Mesodermal cell (in vitro differentiated cells): ENCODE measurements around the gene C2CD2L.

ENCODE experiments used
- H3K27ac ChIP-seq: 2 replicates; pipeline ENCODE4 v1.7.0; 2013; ENCODE audit warnings: mild to moderate bottlenecking, low read depth, low read length, moderate library complexity; ENCODE audit not compliant: severe bottlenecking
- H3K36me3 ChIP-seq: 2 replicates; pipeline ENCODE4 v1.7.1; 2013; ENCODE audit warnings: mild to moderate bottlenecking, low read length, moderate library complexity; ENCODE audit not compliant: control insufficient read depth, insufficient read depth
- H3K4me1 ChIP-seq: one replicate; pipeline ENCODE4 v1.7.1; 2013; ENCODE audit warnings: mild to moderate bottlenecking, low read length; ENCODE audit not compliant: insufficient read depth, control insufficient read depth, poor library complexity, severe bottlenecking
- H3K4me3 ChIP-seq: 2 replicates; pipeline ENCODE4 v1.7.0; 2013; ENCODE audit warnings: low read length, control low read depth, mild to moderate bottlenecking; ENCODE audit not compliant: insufficient read depth, poor library complexity, severe bottlenecking; ENCODE audit errors: extremely low read depth
- H3K9me3 ChIP-seq: 2 replicates; pipeline ENCODE4 v1.7.1; 2013; ENCODE audit warnings: mild to moderate bottlenecking, low read length, moderate library complexity; ENCODE audit not compliant: control insufficient read depth
- WGBS, 2 experiments: methylation state at CpG; one replicate each; pipeline ENCODE4 v1.1.5; 2013; ENCODE audit warnings: missing lambda C conversion rate in 2 of 2; ENCODE audit not compliant: insufficient coverage in 2 of 2; 5-methylcytosine and 5-hydroxymethylcytosine counted together

Gene C2CD2L

GRCh38 chr11:119084663-119085436, 22.3 kb upstream of the C2CD2L start, which contains the start of gene HMBS:
Gene HMBS (plus strand): TSS chr11:119084881. CDS start chr11:119085034, 153 bp downstream.
- Histone ChIP-seq H3K4me3 (peak within 1 kb of the TSS; percentile 67), H3K36me3 (peaks cover 30% of the 10 kb centered on the region), H3K27ac (peak within 1 kb of the TSS; percentile 89), H3K9me3 (no peaks in the 10 kb centered on the region), H3K4me1 (peaks cover 9% of the 10 kb centered on the region)
- 1 to 2% methylated on average over 35 to 43 of the region's 45 CpGs for WGBS, 2 experiments

- Histone ChIP-seq H3K4me3 (peak overlapping the region; percentile 67), H3K27ac (peak overlapping the region; percentile 89), H3K36me3 (peaks cover 30% of the 10 kb centered on the region), H3K9me3 (no peaks in the 10 kb centered on the region), H3K4me1 (peaks cover 9% of the 10 kb centered on the region)
- WGBS, 2 experiments = 3 to 5% methylated on average over 10 to 11 of the region's 13 CpGs
These were observed 21.7 kb upstream of the C2CD2L start for GRCh38 chr11:119085437-119085847.

- Histone ChIP-seq H3K4me1 (peaks cover 9% of the 10 kb centered on the region), H3K4me3 (no peak overlapping the region), H3K36me3 (peaks cover 18% of the 10 kb centered on the region), H3K9me3 (no peaks in the 10 kb centered on the region), H3K27ac (no peak overlapping the region)
- WGBS, 2 experiments = 88 to 92% methylated on average over 5 to 6 of the region's 6 CpGs
These were observed 20.0 kb upstream of the C2CD2L start for GRCh38 chr11:119087123-119087522.

GRCh38 chr11:119087747-119088241, 19.4 kb upstream of the C2CD2L start:
- no peaks in the 10 kb centered on the region for H3K9me3 ChIP-seq
- peaks cover 16% of the 10 kb centered on the region for H3K4me1 ChIP-seq
- no peak overlapping the region for H3K4me3 ChIP-seq
- no peak overlapping the region for H3K27ac ChIP-seq
- WGBS, 2 experiments = 100% methylated on average over 1 of the region's 2 CpGs
- peaks cover 18% of the 10 kb centered on the region for H3K36me3 ChIP-seq

GRCh38 chr11:119088406-119088805, 18.7 kb upstream of the C2CD2L start:
- no peak overlapping the region for H3K4me3 ChIP-seq
- peaks cover 22% of the 10 kb centered on the region for H3K4me1 ChIP-seq
- no peaks in the 10 kb centered on the region for H3K9me3 ChIP-seq
- H3K36me3 ChIP-seq = peaks cover 24% of the 10 kb centered on the region
- 95 to 96% methylated on average over 8 to 9 of the region's 9 CpGs for WGBS, 2 experiments
- no peak overlapping the region for H3K27ac ChIP-seq

GRCh38 chr11:119089319-119089718, 17.8 kb upstream of the C2CD2L start:
- Histone ChIP-seq H3K36me3 (peaks cover 33% of the 10 kb centered on the region), H3K4me1 (peaks cover 23% of the 10 kb centered on the region), H3K4me3 (no peak overlapping the region), H3K27ac (no peak overlapping the region), H3K9me3 (no peaks in the 10 kb centered on the region)
- WGBS, 2 experiments = 88 to 100% methylated on average over 1 of the region's 1 CpG

GRCh38 chr11:119091178-119091577, 16.0 kb upstream of the C2CD2L start:
- Histone ChIP-seq H3K9me3 (no peaks in the 10 kb centered on the region), H3K4me3 (no peak overlapping the region), H3K27ac (no peak overlapping the region), H3K4me1 (peaks cover 14% of the 10 kb centered on the region), H3K36me3 (peaks cover 36% of the 10 kb centered on the region)
- 93% methylated on average over 7 to 9 of the region's 9 CpGs for WGBS, 2 experiments

GRCh38 chr11:119091966-119092879, 14.9 kb upstream of the C2CD2L start:
- WGBS, 2 experiments = 88 to 92% methylated on average over 11 to 12 of the region's 13 CpGs
- no peaks in the 10 kb centered on the region for H3K9me3 ChIP-seq
- peak overlapping the region; percentile 16 for H3K27ac ChIP-seq
- peaks cover 14% of the 10 kb centered on the region for H3K4me1 ChIP-seq
- peak overlapping the region; percentile 88 for H3K4me3 ChIP-seq
- peaks cover 47% of the 10 kb centered on the region for H3K36me3 ChIP-seq

GRCh38 chr11:119092880-119093842, 14.0 kb upstream of the C2CD2L start:
- H3K9me3 ChIP-seq = no peaks in the 10 kb centered on the region
- peaks cover 14% of the 10 kb centered on the region for H3K4me1 ChIP-seq
- no peak overlapping the region for H3K27ac ChIP-seq
- peak overlapping the region; percentile 88 for H3K4me3 ChIP-seq
- WGBS, 2 experiments = 45 to 73% methylated on average over 5 to 6 of the region's 12 CpGs
- H3K36me3 ChIP-seq = peaks cover 56% of the 10 kb centered on the region
